ENCODE measurements around the gene FUT9. TPM values are rescaled to one million over a fixed set of nuclear protein-coding genes. Genes with fewer than 3 reads are reported as not detected.

Gene FUT9
- total RNA-seq, 1 donor from 2014 or later = not detected

- Histone ChIP-seq H3K27me3 (no peaks in the 10 kb centered on the region), H3K4me1 (no peaks in the 10 kb centered on the region), H3K27ac (no peak overlapping the region), H3K36me3 (no peaks in the 10 kb centered on the region), H3K9me3 (no peaks in the 10 kb centered on the region), H3K4me3 (no peak overlapping the region)
- ATAC-seq (no peak), DNase-seq (no peak)
- intact Hi-C loops (cut with DNase I) = no loop called here
- TF ChIP-seq, protein P1, sequence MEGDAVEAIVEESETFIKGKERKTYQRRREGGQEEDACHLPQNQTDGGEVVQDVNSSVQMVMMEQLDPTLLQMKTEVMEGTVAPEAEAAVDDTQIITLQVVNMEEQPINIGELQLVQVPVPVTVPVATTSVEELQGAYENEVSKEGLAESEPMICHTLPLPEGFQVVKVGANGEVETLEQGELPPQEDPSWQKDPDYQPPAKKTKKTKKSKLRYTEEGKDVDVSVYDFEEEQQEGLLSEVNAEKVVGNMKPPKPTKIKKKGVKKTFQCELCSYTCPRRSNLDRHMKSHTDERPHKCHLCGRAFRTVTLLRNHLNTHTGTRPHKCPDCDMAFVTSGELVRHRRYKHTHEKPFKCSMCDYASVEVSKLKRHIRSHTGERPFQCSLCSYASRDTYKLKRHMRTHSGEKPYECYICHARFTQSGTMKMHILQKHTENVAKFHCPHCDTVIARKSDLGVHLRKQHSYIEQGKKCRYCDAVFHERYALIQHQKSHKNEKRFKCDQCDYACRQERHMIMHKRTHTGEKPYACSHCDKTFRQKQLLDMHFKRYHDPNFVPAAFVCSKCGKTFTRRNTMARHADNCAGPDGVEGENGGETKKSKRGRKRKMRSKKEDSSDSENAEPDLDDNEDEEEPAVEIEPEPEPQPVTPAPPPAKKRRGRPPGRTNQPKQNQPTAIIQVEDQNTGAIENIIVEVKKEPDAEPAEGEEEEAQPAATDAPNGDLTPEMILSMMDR (IDR thresholded peaks at IDR 0.05) = no peak
These were observed 78.3 kb downstream of the FUT9 start for GRCh38 chr6:96094077-96094476.

GRCh38 chr6:96099069-96099468 is 83.3 kb downstream of the FUT9 start:
- Histone ChIP-seq H3K4me1 (no peaks in the 10 kb centered on the region), H3K4me3 (no peak overlapping the region), H3K27ac (no peak overlapping the region), H3K27me3 (no peaks in the 10 kb centered on the region), H3K36me3 (no peaks in the 10 kb centered on the region), H3K9me3 (no peaks in the 10 kb centered on the region)
- TF ChIP-seq, protein P1 (IDR thresholded peaks at IDR 0.05) = no peak
- no peak for DNase-seq
- intact Hi-C loops (cut with DNase I) = no loop called here
- no peak for ATAC-seq

GRCh38 chr6:96101564-96101963 is 85.8 kb downstream of the FUT9 start:
- ATAC-seq = no peak

GRCh38 chr6:96104910-96105309 is 89.1 kb downstream of the FUT9 start:
- H3K9me3 ChIP-seq = no peaks in the 10 kb centered on the region
- DNase-seq (no peak), ATAC-seq (no peak)
- H3K27ac ChIP-seq = no peak overlapping the region
- no peaks in the 10 kb centered on the region for H3K36me3 ChIP-seq
- H3K4me3 ChIP-seq = no peak overlapping the region
- no peaks in the 10 kb centered on the region for H3K27me3 ChIP-seq
- no peaks in the 10 kb centered on the region for H3K4me1 ChIP-seq
- intact Hi-C loops (cut with DNase I) = no loop called here
- TF ChIP-seq, protein P1 (IDR thresholded peaks at IDR 0.05) = no peak

More at GRCh38 chr6:96101564-96101963, 85.8 kb downstream of the FUT9 start:
- Histone ChIP-seq H3K27ac (no peak overlapping the region), H3K36me3 (no peaks in the 10 kb centered on the region), H3K4me1 (no peaks in the 10 kb centered on the region), H3K4me3 (no peak overlapping the region), H3K9me3 (no peaks in the 10 kb centered on the region), H3K27me3 (no peaks in the 10 kb centered on the region)
- TF ChIP-seq, protein P1 (IDR thresholded peaks at IDR 0.05) = no peak
- intact Hi-C loops (cut with DNase I) = no loop called here
- no peak for DNase-seq

DNA sequence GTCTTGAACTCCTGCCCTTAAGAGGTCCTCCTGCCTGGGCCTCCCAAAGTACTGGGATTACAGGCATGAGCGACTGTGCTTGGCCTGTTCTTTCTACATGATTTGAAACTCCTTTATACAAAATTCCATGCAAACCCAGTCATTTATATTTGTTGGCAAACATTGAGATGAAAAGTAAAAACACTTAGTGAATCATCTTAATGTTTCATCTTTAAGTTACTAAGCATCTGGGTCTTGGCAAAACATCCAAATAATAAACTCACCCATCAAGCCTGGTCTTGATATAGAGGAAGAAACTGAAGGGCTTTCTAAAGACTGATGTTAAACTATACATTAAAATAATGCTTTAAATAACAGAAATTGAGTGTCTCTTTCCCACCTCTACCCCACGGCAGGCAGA is 95.1 kb downstream of the FUT9 start:
- ATAC-seq (no peak), DNase-seq (no peak)
- Histone ChIP-seq H3K27me3 (no peaks in the 10 kb centered on the region), H3K36me3 (no peaks in the 10 kb centered on the region), H3K9me3 (no peaks in the 10 kb centered on the region), H3K4me3 (no peak overlapping the region), H3K4me1 (no peaks in the 10 kb centered on the region), H3K27ac (no peak overlapping the region)
- TF ChIP-seq, protein P1 (IDR thresholded peaks at IDR 0.05) = no peak
- intact Hi-C loops (cut with DNase I) = no loop called here

GRCh38 chr6:96116674-96117073 is 100.9 kb downstream of the FUT9 start:
- Histone ChIP-seq H3K4me3 (no peak overlapping the region), H3K9me3 (no peaks in the 10 kb centered on the region), H3K36me3 (no peaks in the 10 kb centered on the region), H3K27ac (no peak overlapping the region), H3K4me1 (no peaks in the 10 kb centered on the region), H3K27me3 (no peaks in the 10 kb centered on the region)
- intact Hi-C loops (cut with DNase I) = no loop called here
- TF ChIP-seq, protein P1 (IDR thresholded peaks at IDR 0.05) = no peak
- DNase-seq = no peak
- no peak for ATAC-seq

Data from upper lobe of right lung (tissue), 1 donor.